Mucosa of gallbladder (tissue), 1 donor: ENCODE data around the gene PTPRD. TPM values are rescaled to one million over a fixed set of nuclear protein-coding genes. Genes with fewer than 3 reads are reported as not detected.
"Not testable (repeated sequence)": the region's sequence is repeated elsewhere in the genome, so short reads cannot be mapped to it uniquely, and the experiment has no call there.

Experiments
- DNase-seq: peaks from one replicate; pipeline ENCODE4 v3.0.0-alpha.2; 2020; ENCODE audit warnings: low spot score
- total RNA-seq: library from RNA; stranded (reverse); gene quantifications from one replicate; pipeline ENCODE4 v1.2.1, GENCODE V29; 2021
- donor health status: DM: no; HTN: no; CAD: no.

PTPRD gene
- total RNA-seq, 1 donor from 2014 or later, result 35.9 TPM

- DNase-seq, result peak; percentile 41
Measured at GRCh38 chr9:9319007-9319406, 1293.8 kb downstream of the PTPRD start.

- not testable (repeated sequence) for DNase-seq
Measured at GRCh38 chr9:9310743-9311142, 1302.1 kb downstream of the PTPRD start.

- no peak for DNase-seq
Measured at GRCh38 chr9:9305600-9305999, 1307.2 kb downstream of the PTPRD start.

GRCh38 chr9:9299134-9299533, 1313.7 kb downstream of the PTPRD start:
- DNase-seq, result no peak

GRCh38 chr9:9286001-9286400, 1326.8 kb downstream of the PTPRD start:
- no peak for DNase-seq

- DNase-seq, result no peak
Measured at GRCh38 chr9:9284201-9284600, 1328.6 kb downstream of the PTPRD start.

- DNase-seq, result no peak
Measured at GRCh38 chr9:9283159-9283986, 1329.4 kb downstream of the PTPRD start.

GRCh38 chr9:9275601-9276000, 1337.2 kb downstream of the PTPRD start:
- DNase-seq, result no peak

- DNase-seq, result no peak
Measured at GRCh38 chr9:9257999-9258498, 1354.8 kb downstream of the PTPRD start.

GRCh38 chr9:9246726-9247125, 1366.1 kb downstream of the PTPRD start:
- DNase-seq, result no peak

GRCh38 chr9:9231946-9232345, 1380.9 kb downstream of the PTPRD start:
- DNase-seq, result no peak

GRCh38 chr9:9229269-9229668, 1383.5 kb downstream of the PTPRD start:
- DNase-seq, result no peak

- no peak for DNase-seq
Measured at GRCh38 chr9:9223175-9223574, 1389.6 kb downstream of the PTPRD start.

GRCh38 chr9:9222730-9223129, 1390.1 kb downstream of the PTPRD start:
- DNase-seq, result no peak

- DNase-seq, result no peak
Measured at GRCh38 chr9:9216934-9217333, 1395.9 kb downstream of the PTPRD start.

GRCh38 chr9:9215050-9215449, 1397.8 kb downstream of the PTPRD start:
- no peak for DNase-seq

GRCh38 chr9:9214066-9214465, 1398.7 kb downstream of the PTPRD start:
- DNase-seq, result no peak

- no peak for DNase-seq
Measured at GRCh38 chr9:9212963-9213362, 1399.8 kb downstream of the PTPRD start.

GRCh38 chr9:9202276-9202675, 1410.5 kb downstream of the PTPRD start:
- no peak for DNase-seq

GRCh38 chr9:9186086-9186485, 1426.7 kb downstream of the PTPRD start:
- no peak for DNase-seq

- DNase-seq, result no peak
Measured at GRCh38 chr9:9182431-9182830, 1430.4 kb downstream of the PTPRD start.

- no peak for DNase-seq
Measured at GRCh38 chr9:9177081-9177480, 1435.7 kb downstream of the PTPRD start.

- no peak for DNase-seq
Measured at GRCh38 chr9:9174358-9174757, 1438.4 kb downstream of the PTPRD start.

- no peak for DNase-seq
Measured at GRCh38 chr9:9173264-9173663, 1439.5 kb downstream of the PTPRD start.
